Suppressor macrophage treated with lipopolysaccharide for 1 hour (primary cell): ENCODE measurements around the gene OXGR1.
"Not testable (repeated sequence)": the region's sequence is repeated elsewhere in the genome, so short reads cannot be mapped to it uniquely, and the experiment has no call there.

ENCODE experiments used
- DNase-seq, 3 donors: peaks; one replicate each; pipeline ENCODE4 v3.0.0-alpha.2; 2020 to 2022

OXGR1 gene

GRCh38 chr13:97004886-97005285, 10.6 kb upstream of the OXGR1 start:
- no peak for DNase-seq

GRCh38 chr13:97004096-97004876, 10.0 kb upstream of the OXGR1 start:
- peak; percentile 52 to 84 (median 80) for DNase-seq

- no peak for DNase-seq
Observed at GRCh38 chr13:97003071-97003470, 8.8 kb upstream of the OXGR1 start.

- DNase-seq: no peak
Observed at GRCh38 chr13:97002581-97002980, 8.3 kb upstream of the OXGR1 start.

- DNase-seq: peak; percentile 37 to 82 (median 77)
Observed at GRCh38 chr13:97001636-97002035, 7.4 kb upstream of the OXGR1 start.

GRCh38 chr13:97000295-97000925, 6.1 kb upstream of the OXGR1 start:
- DNase-seq: no peak

GRCh38 chr13:96999091-96999490, 4.8 kb upstream of the OXGR1 start:
- DNase-seq: peak; percentile 17 to 51 (median 50)

- DNase-seq: no peak
Observed at GRCh38 chr13:96998051-96998450, 3.8 kb upstream of the OXGR1 start.

GRCh38 chr13:96996886-96997285, 2.6 kb upstream of the OXGR1 start:
- DNase-seq: no peak

GRCh38 chr13:96996107-96996506, 1.8 kb upstream of the OXGR1 start:
- DNase-seq: peak in 1 of 3 donors; percentile 14

- DNase-seq: no peak
Observed at GRCh38 chr13:96994858-96995243, 575 bp upstream of the OXGR1 start.

- no peak for DNase-seq
Observed at GRCh38 chr13:96993634-96994016, 651 bp downstream of the OXGR1 start.

GRCh38 chr13:96992633-96993032, 1.6 kb downstream of the OXGR1 start:
- DNase-seq: no peak

- DNase-seq: no peak
Observed at GRCh38 chr13:96991072-96991471, 3.2 kb downstream of the OXGR1 start.

- DNase-seq: no peak
Observed at GRCh38 chr13:96988441-96988840, 5.8 kb downstream of the OXGR1 start.

GRCh38 chr13:96984051-96984508, 10.2 kb downstream of the OXGR1 start:
- DNase-seq: peak in 1 of 3 donors; percentile 23

GRCh38 chr13:96982672-96983071, 11.6 kb downstream of the OXGR1 start:
- DNase-seq: peak; percentile 67 to 92 (median 90)

- DNase-seq: not testable (repeated sequence)
Observed at GRCh38 chr13:96979861-96980260, 14.4 kb downstream of the OXGR1 start.

- no peak for DNase-seq
Observed at GRCh38 chr13:96968027-96968426, 26.2 kb downstream of the OXGR1 start.

GRCh38 chr13:96967248-96967745, 27.0 kb downstream of the OXGR1 start:
- no peak for DNase-seq

GRCh38 chr13:96966415-96967102, 27.7 kb downstream of the OXGR1 start:
- no peak for DNase-seq

GRCh38 chr13:96963786-96964475, 30.3 kb downstream of the OXGR1 start:
- no peak for DNase-seq

GRCh38 chr13:96960379-96960778, 33.9 kb downstream of the OXGR1 start:
- DNase-seq: no peak
